Keratinocyte (primary cell): ENCODE results near the gene YIPF1. TPM values are rescaled to one million over a fixed set of nuclear protein-coding genes. Genes with fewer than 3 reads are reported as not detected.
"Not testable (repeated sequence)": the region's sequence is repeated elsewhere in the genome, so short reads cannot be mapped to it uniquely, and the experiment has no call there.

Source experiments
- DNase-seq: peaks from one replicate; pipeline ENCODE4 v3.0.0-alpha.2; 2011; ENCODE audit warnings: low read depth, missing footprints, low spot score
- FAIRE-seq: peaks from 2 replicates; lab custom pipeline; 2011; peaks lifted over from hg19 to GRCh38; lab: Jason Lieb, UNC
- H2AFZ ChIP-seq: 2 replicates; pipeline ENCODE4 v1.6.0; 2012; ENCODE audit warnings: low read length, control low read depth, inconsistent platforms; ENCODE audit not compliant: control insufficient read depth
- H3K27ac ChIP-seq: 2 replicates; pipeline ENCODE4 v1.5.1; 2011; ENCODE audit warnings: low read length; ENCODE audit not compliant: control insufficient read depth, insufficient read depth
- H3K27me3 ChIP-seq: 3 replicates; pipeline ENCODE4 v1.6.0; 2011; ENCODE audit warnings: low read length; ENCODE audit not compliant: control insufficient read depth, insufficient read depth; ENCODE audit errors: extremely low read depth
- H3K36me3 ChIP-seq, 2 experiments: 2 replicates in 1 of 2; 3 replicates in 1 of 2; pipeline ENCODE4 v1.5.1; 2011; ENCODE audit warnings: low read length in 2 of 2, mild to moderate bottlenecking in 1 of 2; ENCODE audit not compliant: control insufficient read depth in 2 of 2, insufficient read depth in 2 of 2; ENCODE audit errors: extremely low read depth in 1 of 2
- H3K4me1 ChIP-seq: 3 replicates; pipeline ENCODE4 v1.5.1; 2011; ENCODE audit warnings: low read length; ENCODE audit not compliant: control insufficient read depth, insufficient read depth; ENCODE audit errors: extremely low read depth
- H3K4me2 ChIP-seq: 3 replicates; pipeline ENCODE4 v1.6.0; 2011; ENCODE audit warnings: low read depth, low read length; ENCODE audit not compliant: control insufficient read depth, insufficient read depth; ENCODE audit errors: extremely low read depth
- H3K4me3 ChIP-seq, 3 experiments: fragments of 200-600 bp in 1 of 3; sonication (generic) in 1 of 3; 2 replicates in 2 of 3; 3 replicates in 1 of 3; pipeline ENCODE4 v1.5.1; 2011 to 2016; ENCODE audit warnings: low read length in 3 of 3, mild to moderate bottlenecking in 3 of 3, control low read depth in 2 of 3, inconsistent platforms in 1 of 3, low read depth in 1 of 3, mixed read lengths in 1 of 3, mixed run types in 1 of 3, moderate library complexity in 1 of 3; ENCODE audit not compliant: control insufficient read depth in 2 of 3, insufficient read depth in 2 of 3; ENCODE audit errors: extremely low read depth in 1 of 3
- H3K79me2 ChIP-seq: 2 replicates; pipeline ENCODE4 v1.6.0; 2012; ENCODE audit warnings: low read length; ENCODE audit not compliant: control insufficient read depth, insufficient read depth
- H3K9ac ChIP-seq: 3 replicates; pipeline ENCODE4 v1.6.0; 2011; ENCODE audit warnings: low read length; ENCODE audit not compliant: control insufficient read depth, insufficient read depth; ENCODE audit errors: extremely low read depth
- H3K9me1 ChIP-seq: 3 replicates; pipeline ENCODE4 v1.6.0; 2011; ENCODE audit warnings: low read length; ENCODE audit not compliant: control insufficient read depth, insufficient read depth; ENCODE audit errors: extremely low read depth
- H3K9me3 ChIP-seq: 2 replicates; pipeline ENCODE4 v1.5.1; 2012; ENCODE audit warnings: low read depth, low read length; ENCODE audit not compliant: control insufficient read depth
- H4K20me1 ChIP-seq: 3 replicates; pipeline ENCODE4 v1.6.0; 2011; ENCODE audit warnings: low read length; ENCODE audit not compliant: control insufficient read depth, insufficient read depth; ENCODE audit errors: extremely low read depth
- CTCF ChIP-seq, 3 experiments: IDR thresholded peaks in 1 of 3; conservative IDR thresholded peaks in 1 of 3; optimal IDR thresholded peaks in 1 of 3; 2 replicates in 2 of 3; 3 replicates in 1 of 3; pipeline versions ENCODE3 to v1.5.1; 2011; ENCODE audit warnings: low read length in 3 of 3, mild to moderate bottlenecking in 3 of 3, moderate library complexity in 2 of 3, control low read depth in 1 of 3, inconsistent platforms in 1 of 3; ENCODE audit not compliant: insufficient read depth in 2 of 3; ENCODE audit errors: extremely low read depth in 1 of 3
- EZH2 ChIP-seq: IDR thresholded peaks from one replicate; pipeline ENCODE4 v1.6.1; 2012; ENCODE audit warnings: inconsistent platforms, mild to moderate bottlenecking, low read length, moderate library complexity
- dilution Hi-C: fragments of 300-500 bp; cut with MboI; formaldehyde crosslinking; loops from one replicate; pipeline ENCODE4 v1.7.0; 2020; ENCODE audit warnings: low sequenced_read_pairs; ENCODE audit not compliant: extremely low pct_ligation_motif_present
- polyA plus RNA-seq, 5 experiments: library from polyadenylated mRNA; depleted of rRNA in 3 of 5; stranded (reverse) in 3 of 5; stranded (forward) in 1 of 5; unstranded in 1 of 5; fragments of >200 nt; gene quantifications; 1 replicate in 1 of 5; 2 replicates in 3 of 5; 3 replicates in 1 of 5; pipeline versions ENCODE4 v1.2.1 to v1.2.3, GENCODE V29; 2011 to 2012; ENCODE audit warnings: missing spikeins in 2 of 5, low read depth in 1 of 5, low replicate concordance in 1 of 5

The YIPF1 gene
- polyA plus RNA-seq, 1 donor (not counting 4 experiments of a cell fraction or from before 2014, with no cell fraction given) = 43.3 TPM

- H3K4me1 ChIP-seq = peaks cover 12% of the 10 kb centered on the region
- peaks cover 0 to 3% of the 10 kb centered on the region in 2 experiments for H3K36me3 ChIP-seq
- peak overlapping the region in 1 of 3 experiments; percentile 86 for H3K4me3 ChIP-seq
- no peaks in the 10 kb centered on the region for H3K9me3 ChIP-seq
- H2AFZ ChIP-seq = peak overlapping the region; percentile 84
- no peak for FAIRE-seq
- peak overlapping the region; percentile 94 for H3K4me2 ChIP-seq
- no peak for DNase-seq
- peak overlapping the region; percentile 85 for H3K9ac ChIP-seq
- H4K20me1 ChIP-seq = no peaks in the 10 kb centered on the region
- H3K79me2 ChIP-seq = no peaks in the 10 kb centered on the region
- dilution Hi-C loops = no loop called here
- H3K9me1 ChIP-seq = no peaks in the 10 kb centered on the region
- peak overlapping the region; percentile 91 for H3K27ac ChIP-seq
- no peaks in the 10 kb centered on the region for H3K27me3 ChIP-seq
- no peak for TF ChIP-seq EZH2
- no peak for TF ChIP-seq CTCF (optimal IDR thresholded peaks at IDR 0.05 in 1 of 3, IDR thresholded peaks at IDR 0.05 in 1 of 3, conservative IDR thresholded peaks at IDR 0.05 in 1 of 3; ENCODE audit: extremely low read depth in 1 of 3, insufficient read depth in 2 of 3, low read length in 3 of 3)
These were observed 935 bp upstream of the YIPF1 start for GRCh38 chr1:53890522-53890941.

DNA sequence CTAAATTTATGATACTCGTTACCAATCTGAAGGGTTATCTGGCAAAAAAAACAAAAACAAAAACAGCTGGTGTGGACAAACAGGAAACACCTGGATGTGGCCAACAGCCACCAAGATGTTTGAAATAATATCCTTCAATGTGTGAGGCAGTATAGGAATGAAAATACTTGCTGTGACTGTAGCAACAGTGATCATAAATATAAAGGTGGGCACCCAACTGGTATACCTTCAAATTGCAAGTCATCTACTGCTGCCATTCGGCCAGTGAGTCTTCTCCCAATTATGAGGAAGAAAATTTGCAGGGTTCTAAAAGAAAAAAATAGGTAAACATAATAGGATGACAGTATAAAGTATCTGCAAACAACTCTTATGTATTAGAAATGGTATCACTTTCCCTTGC, 916 bp downstream of the YIPF1 start:
- FAIRE-seq (no peak), DNase-seq (no peak)
- Histone ChIP-seq H3K27me3 (no peaks in the 10 kb centered on the region), H2AFZ (no peak overlapping the region), H3K4me2 (peak overlapping the region; percentile 94), H3K9me1 (no peaks in the 10 kb centered on the region), H3K36me3 (peaks cover 1 to 3% of the 10 kb centered on the region in 2 experiments), H4K20me1 (no peaks in the 10 kb centered on the region), H3K9ac (peak overlapping the region; percentile 85), H3K9me3 (no peaks in the 10 kb centered on the region), H3K4me3 (peak overlapping the region in 1 of 3 experiments; percentile 66), H3K79me2 (no peaks in the 10 kb centered on the region), H3K4me1 (peaks cover 10% of the 10 kb centered on the region), H3K27ac (no peak overlapping the region)
- dilution Hi-C loops = no loop called here
- no peak for TF ChIP-seq EZH2
- TF ChIP-seq CTCF (optimal IDR thresholded peaks at IDR 0.05 in 1 of 3, IDR thresholded peaks at IDR 0.05 in 1 of 3, conservative IDR thresholded peaks at IDR 0.05 in 1 of 3; ENCODE audit: extremely low read depth in 1 of 3, insufficient read depth in 2 of 3, low read length in 3 of 3) = no peak

- H2AFZ ChIP-seq, H3K4me1 ChIP-seq, H3K9me1 ChIP-seq, FAIRE-seq, dilution Hi-C loops, H3K27me3 ChIP-seq, H3K36me3 ChIP-seq, H3K79me2 ChIP-seq, H3K4me2 ChIP-seq, DNase-seq, H3K9ac ChIP-seq, H4K20me1 ChIP-seq, H3K4me3 ChIP-seq, H3K27ac ChIP-seq, H3K9me3 ChIP-seq: not testable (repeated sequence)
These were observed 6.0 kb downstream of the YIPF1 start for GRCh38 chr1:53883600-53883999.

- FAIRE-seq, H3K9me1 ChIP-seq, H3K27me3 ChIP-seq, H3K27ac ChIP-seq, H3K4me1 ChIP-seq, H3K9ac ChIP-seq, H3K36me3 ChIP-seq, H3K79me2 ChIP-seq, H3K4me2 ChIP-seq, H4K20me1 ChIP-seq, H3K4me3 ChIP-seq, H3K9me3 ChIP-seq, dilution Hi-C loops, DNase-seq, H2AFZ ChIP-seq: not testable (repeated sequence)
These were observed 7.7 kb downstream of the YIPF1 start for GRCh38 chr1:53881853-53882252.
